ENCODE measurements around the gene VOPP1. TPM values are rescaled to one million over a fixed set of nuclear protein-coding genes. Genes with fewer than 3 reads are reported as not detected.

VOPP1 gene
- total RNA-seq, 1 donor from 2014 or later, result 97.9 TPM

DNA sequence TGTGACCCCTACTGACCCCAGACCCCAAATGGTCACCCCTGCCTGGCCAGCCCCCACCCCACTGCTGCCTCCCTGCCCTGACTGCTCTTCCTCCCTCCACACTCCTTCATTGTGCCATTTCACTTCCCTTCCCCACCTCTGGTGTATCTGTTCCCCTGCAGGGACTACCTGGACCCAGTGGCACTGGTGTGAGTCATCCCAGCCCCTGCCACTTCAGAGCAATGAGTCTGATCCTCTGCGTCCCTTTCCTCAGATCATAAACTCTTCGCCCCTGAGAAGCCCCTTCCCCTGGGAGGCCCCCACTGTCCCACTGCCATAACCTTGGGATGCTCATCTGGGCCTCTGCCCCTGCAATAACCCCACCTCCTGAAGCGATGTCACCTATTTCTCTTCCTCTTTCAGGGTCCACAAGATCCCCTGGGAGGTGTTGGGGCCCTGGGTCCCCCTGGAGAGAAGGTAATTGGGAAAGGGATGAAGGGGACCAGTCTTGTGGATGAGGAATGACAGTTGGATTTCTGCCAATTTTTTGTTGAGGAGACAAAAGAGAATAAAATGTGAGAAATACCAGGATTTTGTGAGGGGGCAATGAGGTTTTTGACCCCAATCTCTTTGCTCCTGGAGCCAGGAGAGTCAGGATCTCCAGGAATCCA lies 19.1 kb upstream of the VOPP1 start:
- FAIRE-seq (no peak), DNase-seq (ENCODE audit: low read depth) (no peak)
- Histone ChIP-seq H3K27me3 (ENCODE audit: control insufficient read depth, insufficient read depth, low read length) (no peaks in the 10 kb centered on the region), H3K36me3 (ENCODE audit: control insufficient read depth, insufficient read depth, low read length) (no peaks in the 10 kb centered on the region), H3K4me3 (ENCODE audit: low read depth, low read length) (no peak overlapping the region)
- TF ChIP-seq, protein P1, sequence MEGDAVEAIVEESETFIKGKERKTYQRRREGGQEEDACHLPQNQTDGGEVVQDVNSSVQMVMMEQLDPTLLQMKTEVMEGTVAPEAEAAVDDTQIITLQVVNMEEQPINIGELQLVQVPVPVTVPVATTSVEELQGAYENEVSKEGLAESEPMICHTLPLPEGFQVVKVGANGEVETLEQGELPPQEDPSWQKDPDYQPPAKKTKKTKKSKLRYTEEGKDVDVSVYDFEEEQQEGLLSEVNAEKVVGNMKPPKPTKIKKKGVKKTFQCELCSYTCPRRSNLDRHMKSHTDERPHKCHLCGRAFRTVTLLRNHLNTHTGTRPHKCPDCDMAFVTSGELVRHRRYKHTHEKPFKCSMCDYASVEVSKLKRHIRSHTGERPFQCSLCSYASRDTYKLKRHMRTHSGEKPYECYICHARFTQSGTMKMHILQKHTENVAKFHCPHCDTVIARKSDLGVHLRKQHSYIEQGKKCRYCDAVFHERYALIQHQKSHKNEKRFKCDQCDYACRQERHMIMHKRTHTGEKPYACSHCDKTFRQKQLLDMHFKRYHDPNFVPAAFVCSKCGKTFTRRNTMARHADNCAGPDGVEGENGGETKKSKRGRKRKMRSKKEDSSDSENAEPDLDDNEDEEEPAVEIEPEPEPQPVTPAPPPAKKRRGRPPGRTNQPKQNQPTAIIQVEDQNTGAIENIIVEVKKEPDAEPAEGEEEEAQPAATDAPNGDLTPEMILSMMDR (IDR thresholded peaks at IDR 0.05; ENCODE audit: insufficient read depth, low read length, severe bottlenecking), result no peak

DNA sequence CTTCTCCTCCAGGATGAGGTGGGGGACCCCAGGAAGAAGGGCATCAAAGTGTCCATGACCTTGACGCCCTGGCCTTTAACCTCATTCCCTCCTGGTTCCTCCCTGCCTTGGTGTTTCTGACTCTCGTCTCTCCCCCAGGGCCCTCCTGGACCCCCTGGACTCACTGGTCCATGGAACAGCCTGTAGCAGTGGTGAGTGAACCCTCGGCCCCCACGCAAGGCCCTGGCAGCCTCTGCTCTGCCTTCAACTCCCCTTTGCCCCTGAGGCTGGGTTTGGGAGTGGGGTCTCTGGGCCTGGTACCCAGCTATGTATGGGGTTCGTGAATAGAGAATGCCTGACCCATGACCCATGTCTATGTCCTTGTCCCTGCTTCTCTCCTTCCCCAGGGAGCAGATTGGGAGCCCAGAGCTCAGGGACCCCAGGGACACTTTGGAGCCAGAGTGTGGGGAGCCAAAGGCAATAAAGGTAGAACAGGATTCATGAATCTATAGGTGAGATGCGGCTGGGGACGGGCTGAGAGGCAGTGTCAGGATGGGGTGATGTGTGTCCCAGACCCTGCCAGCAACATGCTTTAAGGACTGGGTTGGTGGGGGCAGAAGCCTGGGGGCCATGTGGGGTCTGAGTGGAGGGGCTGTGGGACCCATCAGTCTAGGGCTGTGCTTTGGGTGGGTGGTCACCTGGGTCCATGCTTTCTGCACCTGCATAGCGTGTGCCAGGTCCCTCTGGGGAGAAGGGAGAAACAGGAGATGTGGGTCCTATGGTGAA lies 18.4 kb upstream of the VOPP1 start:
- no peaks in the 10 kb centered on the region for H3K27me3 ChIP-seq (ENCODE audit: control insufficient read depth, insufficient read depth, low read length)
- FAIRE-seq (no peak), DNase-seq (ENCODE audit: low read depth) (no peak)
- no peak overlapping the region for H3K4me3 ChIP-seq (ENCODE audit: low read depth, low read length)
- H3K36me3 ChIP-seq (ENCODE audit: control insufficient read depth, insufficient read depth, low read length), result no peaks in the 10 kb centered on the region
- TF ChIP-seq, protein P1 (IDR thresholded peaks at IDR 0.05; ENCODE audit: insufficient read depth, low read length, severe bottlenecking), result no peak

DNA sequence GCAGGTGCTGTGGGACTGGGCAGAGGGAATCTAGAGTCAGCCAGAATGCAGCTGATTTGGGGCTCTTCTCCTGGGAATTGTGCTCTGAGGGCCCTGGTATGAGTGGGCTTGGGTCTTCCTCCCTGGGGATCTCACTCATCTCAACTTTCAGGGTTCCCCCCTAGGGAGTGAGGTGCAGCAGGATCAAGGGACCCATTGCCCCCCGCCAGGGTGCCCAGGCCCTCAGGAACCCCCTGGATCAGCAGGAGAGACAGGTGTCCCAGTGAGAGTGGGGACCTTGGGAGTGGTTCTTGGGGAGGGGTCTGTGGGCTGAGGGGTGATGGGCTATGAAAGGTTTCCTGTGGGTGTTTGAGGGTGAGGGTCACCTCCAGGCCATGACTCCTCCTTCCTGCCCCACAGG lies 17.6 kb upstream of the VOPP1 start:
- FAIRE-seq (no peak), DNase-seq (ENCODE audit: low read depth) (no peak)
- Histone ChIP-seq H3K4me3 (ENCODE audit: low read depth, low read length) (no peak overlapping the region), H3K27me3 (ENCODE audit: control insufficient read depth, insufficient read depth, low read length) (no peaks in the 10 kb centered on the region), H3K36me3 (ENCODE audit: control insufficient read depth, insufficient read depth, low read length) (no peaks in the 10 kb centered on the region)
- TF ChIP-seq, protein P1 (IDR thresholded peaks at IDR 0.05; ENCODE audit: insufficient read depth, low read length, severe bottlenecking), result no peak

DNA sequence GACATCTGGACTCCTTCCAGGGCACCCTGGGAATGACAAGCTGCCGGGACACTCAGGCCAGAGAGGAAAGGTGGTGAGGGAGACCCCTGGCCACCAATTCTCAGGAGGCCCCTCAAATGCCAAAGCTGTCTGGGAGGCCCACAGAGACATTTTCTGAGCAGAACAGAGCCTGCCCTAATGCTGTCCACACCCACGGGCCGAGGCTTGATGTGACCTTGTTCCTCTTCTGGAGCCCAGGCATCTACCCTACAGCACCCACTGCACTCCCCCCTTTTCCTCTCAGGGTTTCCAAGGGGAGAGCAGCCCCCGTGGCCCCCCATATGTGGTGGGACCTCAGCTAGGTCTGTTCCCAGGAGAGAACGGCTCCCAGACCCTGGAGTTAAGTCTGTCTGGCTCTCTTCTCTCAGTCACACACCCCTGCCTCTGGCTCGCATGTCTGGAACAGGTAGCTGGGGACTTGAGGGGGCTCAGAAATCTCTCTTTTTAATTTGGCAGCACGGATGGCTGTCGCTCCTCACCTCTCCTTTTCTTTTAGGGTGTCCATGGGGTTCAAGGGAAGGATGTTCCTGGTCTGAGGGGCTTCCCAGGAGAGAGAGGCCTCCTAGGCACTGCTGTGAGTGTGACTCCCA lies 16.8 kb upstream of the VOPP1 start:
- no peak for FAIRE-seq
- Histone ChIP-seq H3K27me3 (ENCODE audit: control insufficient read depth, insufficient read depth, low read length) (no peaks in the 10 kb centered on the region), H3K4me3 (ENCODE audit: low read depth, low read length) (no peak overlapping the region), H3K36me3 (ENCODE audit: control insufficient read depth, insufficient read depth, low read length) (no peaks in the 10 kb centered on the region)
- no peak for DNase-seq (ENCODE audit: low read depth)
- TF ChIP-seq, protein P1 (IDR thresholded peaks at IDR 0.05; ENCODE audit: insufficient read depth, low read length, severe bottlenecking), result no peak

DNA sequence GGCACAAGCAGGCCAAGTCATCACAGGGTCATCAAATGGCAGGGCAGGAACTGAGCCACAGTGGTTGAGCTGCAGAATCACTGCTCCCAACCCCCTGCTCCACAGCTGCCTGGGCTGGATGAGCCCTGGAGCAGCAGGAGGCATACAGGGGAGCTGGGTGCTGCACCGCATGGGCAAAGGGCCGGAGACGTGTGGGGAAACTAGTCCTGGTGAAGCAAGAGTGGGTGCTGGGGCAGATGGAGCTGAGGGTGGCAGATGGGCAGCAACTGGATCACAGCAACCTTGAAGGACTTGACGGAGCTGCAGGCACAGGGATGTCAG lies 16.0 kb upstream of the VOPP1 start:
- no peaks in the 10 kb centered on the region for H3K27me3 ChIP-seq (ENCODE audit: control insufficient read depth, insufficient read depth, low read length)
- TF ChIP-seq, protein P1 (IDR thresholded peaks at IDR 0.05; ENCODE audit: insufficient read depth, low read length, severe bottlenecking), result no peak
- FAIRE-seq, result no peak
- H3K36me3 ChIP-seq (ENCODE audit: control insufficient read depth, insufficient read depth, low read length), result no peaks in the 10 kb centered on the region
- H3K4me3 ChIP-seq (ENCODE audit: low read depth, low read length), result no peak overlapping the region
- peak; percentile 21 for DNase-seq (ENCODE audit: low read depth)
